Activated T-cell treated with anti-CD3 and anti-CD28 coated beads, Interleukin-2, amount 50 U/mL, for 48 hours (primary cell): ENCODE measurements around the gene C13orf42.
"Not testable (repeated sequence)": the region's sequence is repeated elsewhere in the genome, so short reads cannot be mapped to it uniquely, and the experiment has no call there.

Source experiments
- DNase-seq, 2 experiments: peaks; one replicate each; pipeline ENCODE4 v3.0.0-alpha.2; 2020

Gene C13orf42

DNA sequence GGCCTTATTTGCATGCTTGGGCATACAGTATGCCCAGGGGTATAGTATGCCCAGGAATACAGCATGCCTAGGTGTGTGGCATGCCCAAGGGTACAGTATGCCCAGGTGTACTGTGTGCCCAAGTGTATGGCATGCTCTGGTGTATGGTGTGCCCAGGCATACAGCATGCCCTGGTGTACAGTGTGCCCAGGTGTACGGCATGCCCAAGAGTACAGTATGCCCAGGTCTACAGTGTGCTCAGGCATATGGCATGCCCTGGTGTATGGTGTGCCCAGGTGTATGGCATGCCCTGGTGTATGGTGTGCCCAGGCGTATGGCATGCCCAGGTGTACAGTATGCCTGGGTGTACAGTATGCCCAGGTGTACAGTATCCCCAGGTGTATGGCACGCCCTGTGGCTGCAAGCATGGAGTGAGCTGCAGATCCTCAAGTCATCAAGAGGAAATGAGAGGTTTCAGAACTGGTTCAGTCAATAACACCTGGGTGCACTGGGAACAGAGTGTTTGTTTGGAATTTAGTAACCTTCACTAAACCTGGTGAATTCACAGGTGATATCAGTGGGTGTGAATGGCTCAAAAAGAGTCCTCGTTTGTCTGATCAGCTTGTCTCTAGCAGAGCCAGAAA lies 7.8 kb upstream of the C13orf42 start:
- no peak for DNase-seq

DNA sequence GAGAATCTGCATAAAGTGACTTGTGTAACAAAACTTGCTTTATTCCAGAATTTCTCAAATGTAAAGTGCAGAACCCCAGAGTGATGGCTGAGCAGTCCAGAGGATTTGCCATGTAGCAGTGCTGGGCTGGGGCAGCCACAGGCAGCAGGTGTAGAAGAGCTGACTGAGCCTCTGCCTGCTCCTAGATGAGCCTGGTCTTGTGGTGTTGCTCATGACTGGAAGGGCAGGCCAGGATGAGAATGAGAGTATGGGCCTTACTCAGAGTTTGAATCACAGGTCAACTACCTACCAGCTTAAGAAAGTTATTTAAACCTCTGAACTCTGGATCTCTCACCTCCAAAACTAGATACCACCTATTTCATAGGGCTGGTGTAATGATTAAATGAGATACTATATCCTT lies 2.9 kb upstream of the C13orf42 start:
- DNase-seq, result no peak

DNA sequence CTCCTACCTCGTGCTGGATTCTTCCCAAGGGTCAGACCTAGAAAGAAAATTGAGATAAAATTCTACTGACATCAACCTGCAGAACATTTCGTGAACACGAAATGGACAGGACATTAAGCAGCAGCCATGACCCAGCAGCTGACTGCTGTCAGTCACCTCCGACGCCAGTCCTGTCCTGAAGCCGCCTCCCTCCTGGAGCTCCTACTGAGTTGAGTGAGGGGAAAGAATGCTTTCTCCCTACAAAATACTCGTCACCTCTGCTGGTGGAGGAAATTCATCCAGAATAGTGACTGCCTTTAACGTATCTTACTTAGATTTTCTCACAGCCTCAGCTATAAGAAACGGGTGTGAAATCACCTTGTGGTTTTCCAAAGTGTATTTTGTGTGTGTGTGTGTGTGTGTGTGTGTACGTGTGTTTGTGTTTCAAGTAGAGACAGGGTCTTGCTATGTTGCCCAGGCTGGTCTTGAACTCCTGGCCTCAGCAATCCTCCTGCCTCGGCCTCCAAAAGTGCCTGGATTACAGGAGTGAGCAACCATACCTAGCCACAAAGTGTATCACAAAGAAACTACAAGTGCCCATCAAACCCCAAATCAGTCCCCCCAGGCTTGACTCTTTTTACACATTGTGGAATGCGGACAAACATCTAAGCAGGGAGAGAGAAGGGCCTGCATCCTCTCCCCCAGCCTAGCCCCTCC lies 2.3 kb upstream of the C13orf42 start:
- DNase-seq, result no peak

DNA sequence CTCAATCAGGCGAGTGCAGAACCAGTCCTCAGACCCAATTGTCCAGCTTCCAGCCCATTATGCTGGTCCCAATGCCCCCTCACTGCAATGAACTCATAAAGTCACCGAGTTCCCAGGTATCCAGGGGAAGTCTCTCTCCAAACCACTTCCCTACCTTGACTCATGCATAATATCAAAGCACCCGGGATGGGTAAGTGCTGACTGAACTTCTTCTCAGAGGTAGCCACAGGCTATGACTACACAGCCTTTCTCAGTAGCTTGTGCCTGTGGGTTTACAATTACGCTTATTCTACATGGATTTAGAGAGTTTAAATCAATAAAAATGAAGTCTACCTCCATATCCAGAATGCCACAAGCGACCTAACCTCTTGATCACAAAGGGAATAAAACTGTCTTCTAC lies 1.7 kb upstream of the C13orf42 start:
- no peak for DNase-seq

DNA sequence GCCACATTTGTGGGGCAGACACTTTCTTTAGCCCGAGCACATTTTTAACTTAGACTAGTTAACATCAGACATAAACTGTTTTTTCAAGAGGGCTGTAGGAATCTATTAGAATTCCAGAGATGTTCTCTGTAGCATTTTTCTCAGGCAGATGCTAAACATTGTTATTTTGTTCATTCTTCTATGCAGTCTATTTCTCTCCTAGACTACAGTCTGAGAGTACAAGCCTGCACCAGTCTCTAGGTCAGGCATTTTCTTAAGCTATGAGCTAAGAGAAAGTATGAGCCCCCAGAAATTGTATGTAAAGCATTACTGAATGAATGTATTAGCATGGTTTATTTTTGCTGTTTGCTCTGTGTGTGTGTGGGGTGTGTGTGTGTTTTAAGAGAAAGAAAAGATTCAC lies 923 bp upstream of the C13orf42 start:
- DNase-seq, result no peak

DNA sequence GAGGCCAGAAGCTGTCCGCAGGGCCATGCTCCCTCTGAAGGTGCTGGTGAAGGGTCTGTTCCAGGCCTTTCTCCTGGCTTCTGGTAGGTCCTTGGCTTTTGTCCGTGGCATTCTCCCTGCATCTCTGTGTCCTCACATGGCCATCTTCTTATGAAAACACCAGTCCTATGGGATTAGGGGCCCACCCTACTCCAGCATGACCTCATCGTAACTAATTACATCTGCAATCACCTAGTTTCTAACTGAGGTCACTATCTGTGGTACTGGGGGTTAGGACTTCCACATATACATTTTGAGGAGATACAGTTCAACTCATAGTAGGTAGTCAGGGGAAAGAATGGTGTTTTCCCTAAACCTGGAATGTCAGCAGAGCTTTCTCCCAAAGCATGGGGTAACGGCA lies 3.1 kb downstream of the C13orf42 start:
- no peak for DNase-seq

DNA sequence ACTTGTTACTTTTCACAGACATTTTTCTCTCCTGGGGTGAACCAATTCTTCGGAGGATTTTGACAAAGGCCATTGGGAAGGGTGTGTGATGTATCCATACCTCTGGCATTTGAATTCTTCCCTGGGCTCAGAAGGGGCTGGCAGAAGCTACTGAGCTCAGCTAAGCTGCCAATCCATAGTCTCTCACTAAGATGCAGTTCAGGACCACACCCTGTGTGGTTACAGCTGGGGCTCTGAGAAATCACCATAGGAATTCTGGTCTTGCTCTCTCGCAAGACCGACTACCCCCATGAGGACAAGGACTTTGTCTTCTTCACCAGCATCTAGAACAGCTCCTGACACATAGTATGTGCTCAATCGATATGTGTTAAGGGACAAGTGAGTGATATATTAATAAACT lies 6.0 kb downstream of the C13orf42 start:
- DNase-seq, result no peak

DNA sequence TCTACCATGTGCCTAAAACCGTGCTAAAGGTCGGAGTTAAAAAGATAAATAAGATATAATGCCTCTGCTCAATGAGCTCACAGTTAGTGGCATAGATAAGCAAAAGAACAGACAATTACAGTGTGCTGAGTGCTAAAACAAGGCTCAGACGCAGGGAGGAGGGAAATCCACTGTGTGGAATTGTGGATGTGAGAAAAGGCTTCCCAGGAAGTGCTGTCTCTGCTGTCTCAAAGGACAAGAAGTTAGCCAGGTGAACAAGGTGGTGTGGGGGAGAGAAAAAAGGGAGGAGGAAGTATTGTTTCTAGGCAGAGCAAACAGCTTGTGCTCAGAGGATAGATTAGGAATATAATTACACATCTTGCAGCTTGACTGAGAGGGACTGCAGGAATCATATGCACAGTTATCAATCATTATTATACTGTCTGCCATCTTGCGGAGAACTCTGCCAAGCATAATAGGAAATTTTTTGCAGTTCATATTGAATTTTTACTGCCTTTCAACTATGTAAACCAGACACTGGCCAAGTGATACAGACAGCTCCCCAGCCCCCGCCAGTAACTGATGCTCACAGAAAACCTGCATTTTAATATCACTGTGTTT lies 9.3 kb downstream of the C13orf42 start:
- DNase-seq, result no peak

DNA sequence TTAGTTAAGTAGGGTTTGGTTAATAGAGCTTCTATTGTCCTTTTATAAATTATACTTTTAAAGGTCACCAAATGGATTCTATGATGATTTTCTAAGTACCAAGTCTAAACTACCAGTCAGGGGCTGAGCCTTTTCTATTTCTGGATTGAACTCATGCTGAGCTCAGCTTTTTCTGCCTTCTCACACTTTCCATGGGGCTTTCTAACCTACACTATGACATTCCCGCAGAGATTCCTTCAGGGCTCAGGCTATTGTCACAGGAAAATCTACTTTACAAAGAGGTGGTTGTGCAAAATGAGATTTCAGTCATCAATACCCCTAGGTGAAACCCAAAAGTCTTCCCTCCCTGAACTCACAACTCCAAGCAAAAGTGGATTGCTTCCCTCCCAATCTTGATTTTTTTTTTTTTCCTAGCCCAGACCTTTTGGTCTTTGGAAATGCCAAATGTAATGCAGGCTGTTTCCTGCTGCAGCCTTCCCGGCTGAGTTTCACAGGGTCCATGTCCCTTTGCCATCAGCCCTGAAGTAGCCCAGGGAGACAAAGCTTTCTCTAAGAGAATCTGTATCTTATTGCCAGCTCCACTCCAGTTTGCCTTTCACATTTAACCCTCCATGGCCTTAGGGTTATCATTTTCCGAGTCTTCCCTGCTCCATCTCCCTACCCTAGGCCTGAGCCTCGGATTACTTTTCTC lies 13.6 kb downstream of the C13orf42 start:
- no peak for DNase-seq

DNA sequence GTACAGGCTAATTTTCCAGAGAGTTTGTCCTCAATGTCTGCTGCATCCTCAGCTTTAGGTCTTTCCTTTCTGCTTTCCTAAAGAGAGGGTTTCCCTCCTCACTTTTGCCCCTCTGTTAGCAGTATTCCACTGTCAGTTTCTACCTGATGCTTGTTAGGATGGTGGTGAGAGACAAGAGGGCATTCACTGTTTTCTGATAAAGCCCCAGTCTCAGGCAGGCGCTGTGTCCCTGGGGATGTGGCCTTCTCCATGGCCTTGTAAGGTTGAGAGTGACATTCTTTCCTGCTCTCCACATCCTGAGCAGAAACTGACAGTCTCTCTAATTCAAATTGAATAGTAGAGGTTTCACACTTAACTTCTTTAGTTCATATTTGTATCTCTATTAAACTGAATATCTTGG lies 14.9 kb downstream of the C13orf42 start:
- no peak for DNase-seq

DNA sequence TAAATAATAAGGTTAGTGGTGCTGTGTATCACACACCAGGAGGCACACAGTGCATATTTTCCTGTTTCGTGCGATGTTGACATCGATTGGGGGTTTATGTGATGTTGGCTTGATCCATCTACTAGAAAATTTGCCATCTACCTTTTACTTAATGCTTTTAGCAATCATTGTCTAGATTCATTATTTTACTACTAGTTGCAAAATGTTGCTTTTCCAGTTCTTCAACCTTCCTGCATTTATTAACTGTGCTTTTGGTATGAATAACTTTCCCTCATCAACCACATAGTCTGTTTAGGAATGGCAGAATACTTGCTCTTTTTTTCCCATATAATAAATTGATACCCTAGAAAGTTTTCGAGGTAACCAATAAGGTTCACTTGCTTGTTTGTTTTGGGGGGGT lies 17.5 kb downstream of the C13orf42 start:
- DNase-seq, result no peak

DNA sequence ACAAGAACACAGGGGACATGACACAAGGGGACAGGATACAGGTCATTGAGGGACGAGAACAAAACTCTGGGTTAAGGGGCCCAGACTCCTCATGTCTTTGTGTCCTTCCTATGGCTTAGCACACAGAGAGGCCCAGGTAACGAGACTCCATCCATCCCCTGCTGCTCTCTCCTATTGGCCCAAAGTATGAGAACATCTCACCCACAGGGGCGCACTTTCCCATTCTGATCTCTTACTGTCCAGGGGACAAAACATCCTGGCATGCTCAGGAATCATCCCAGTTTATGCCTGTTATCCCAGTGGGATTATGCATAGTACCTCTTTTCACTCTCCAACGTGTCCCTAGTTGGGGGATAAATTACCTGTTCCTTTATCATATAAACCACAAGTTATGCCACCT lies 19.2 kb downstream of the C13orf42 start:
- DNase-seq, result no peak

DNA sequence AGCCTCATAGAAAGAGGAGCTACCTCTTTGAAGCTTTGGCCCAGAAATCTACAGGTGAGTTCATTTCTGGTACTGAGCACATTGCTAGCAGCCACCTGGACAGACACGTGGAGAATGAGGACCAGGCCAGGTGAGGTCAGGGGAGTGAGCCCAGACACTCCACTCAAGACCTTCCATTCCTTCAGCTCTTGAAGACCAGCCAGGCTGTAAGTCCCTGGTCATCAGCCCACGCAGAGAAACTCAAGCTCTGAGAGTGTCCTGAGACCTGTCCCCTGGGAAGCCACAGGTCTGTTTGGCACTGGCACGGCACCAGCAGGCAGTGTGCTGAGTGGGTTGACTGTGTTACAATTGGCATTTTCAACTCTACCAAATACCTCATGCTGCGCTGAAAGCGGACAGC lies 27.4 kb downstream of the C13orf42 start:
- no peak for DNase-seq

DNA sequence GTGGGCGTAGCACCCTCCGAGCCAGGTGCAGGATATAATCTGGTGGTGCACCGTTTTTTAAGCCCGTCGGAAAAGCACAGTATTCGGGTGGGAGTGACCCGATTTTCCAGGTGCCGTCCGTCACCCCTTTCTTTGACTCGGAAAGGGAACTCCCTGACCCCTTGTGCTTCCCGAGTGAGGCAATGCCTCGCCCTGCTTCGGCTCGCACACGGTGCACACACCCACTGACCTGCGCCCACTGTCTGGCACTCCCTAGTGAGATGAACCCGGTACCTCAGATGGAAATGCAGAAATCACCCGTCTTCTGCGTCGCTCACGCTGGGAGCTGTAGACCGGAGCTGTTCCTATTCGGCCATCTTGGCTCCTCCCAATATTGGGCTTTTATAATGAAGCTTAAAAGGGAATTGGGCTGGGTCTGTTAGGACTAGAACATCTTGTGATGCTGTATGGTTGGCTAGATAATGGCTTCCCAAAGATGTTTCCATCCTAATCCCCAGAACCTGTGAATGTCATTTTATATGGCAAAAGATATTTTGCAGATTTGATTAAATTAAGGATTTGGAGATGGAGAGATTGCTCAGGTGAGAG lies 30.5 kb downstream of the C13orf42 start:
- not testable (repeated sequence) for DNase-seq

DNA sequence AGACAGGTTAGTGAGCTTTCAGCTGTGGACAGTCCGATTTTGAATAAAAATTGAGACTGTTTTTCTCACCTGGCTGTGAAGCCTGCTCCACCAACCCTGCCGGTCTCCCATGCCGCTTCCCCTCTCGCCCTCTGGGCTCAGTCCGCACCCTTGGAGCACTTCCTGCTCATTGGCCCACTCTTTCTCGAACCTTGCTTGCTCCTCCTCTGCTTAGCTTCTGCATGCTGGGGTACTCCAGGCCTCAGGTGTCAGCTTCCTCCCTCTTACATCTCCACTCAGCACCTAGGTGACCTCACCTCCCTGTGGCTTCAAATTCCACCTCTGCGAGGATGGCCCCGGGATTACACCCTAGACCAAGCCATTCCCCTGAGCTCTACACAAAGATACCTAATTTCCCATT lies 39.6 kb downstream of the C13orf42 start:
- no peak for DNase-seq

DNA sequence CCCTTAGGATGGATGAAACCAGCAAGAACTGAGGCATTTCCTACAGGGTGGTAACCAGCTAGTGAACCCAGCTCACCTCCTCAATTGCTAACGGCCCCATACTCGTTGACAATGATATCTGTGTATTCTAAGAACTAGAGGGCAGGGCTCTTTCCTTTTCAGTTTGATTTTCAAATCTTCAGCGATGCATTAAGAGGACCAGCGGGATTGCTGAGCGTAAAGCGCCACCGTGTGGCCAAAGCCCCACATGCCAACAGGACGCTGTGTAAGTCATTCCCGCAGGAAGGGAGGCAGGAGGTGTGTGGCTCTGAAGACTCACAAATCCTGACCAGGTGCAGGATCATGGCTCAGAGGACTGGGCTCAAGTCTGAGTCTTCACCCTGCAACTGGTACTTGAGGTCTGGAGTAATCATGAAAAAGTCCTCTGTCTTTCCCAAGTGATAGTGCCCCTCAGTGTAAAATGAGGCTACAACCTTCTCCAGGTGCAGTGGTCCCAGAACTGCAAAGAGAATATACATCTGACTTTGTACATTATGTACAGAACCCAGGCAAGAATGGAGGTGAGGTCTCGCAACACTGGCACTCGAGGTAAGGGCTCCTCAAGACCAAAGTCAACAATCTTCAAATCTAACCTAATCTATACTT lies 40.9 kb downstream of the C13orf42 start:
- peak; percentile 83 to 85 for DNase-seq

DNA sequence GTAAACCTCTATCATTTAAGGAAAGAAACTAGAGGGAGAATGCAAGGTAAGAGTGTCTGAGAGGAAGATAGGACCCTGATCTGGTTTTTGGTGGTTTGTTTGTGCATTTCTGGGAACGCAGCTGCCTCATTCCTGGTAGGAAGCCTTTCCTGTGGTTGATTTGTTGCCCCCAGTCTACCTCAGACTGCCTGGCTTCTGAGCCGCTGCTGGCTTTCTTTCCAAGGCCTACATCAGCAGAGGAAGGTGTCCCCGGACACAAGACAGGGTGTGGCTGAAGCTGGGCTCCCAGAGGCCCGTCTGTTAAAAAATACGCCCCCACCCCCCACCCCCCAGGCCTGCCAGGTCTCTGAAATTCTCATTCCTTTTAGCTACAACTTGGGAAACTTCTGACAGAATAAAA lies 42.6 kb downstream of the C13orf42 start:
- DNase-seq, result no peak

DNA sequence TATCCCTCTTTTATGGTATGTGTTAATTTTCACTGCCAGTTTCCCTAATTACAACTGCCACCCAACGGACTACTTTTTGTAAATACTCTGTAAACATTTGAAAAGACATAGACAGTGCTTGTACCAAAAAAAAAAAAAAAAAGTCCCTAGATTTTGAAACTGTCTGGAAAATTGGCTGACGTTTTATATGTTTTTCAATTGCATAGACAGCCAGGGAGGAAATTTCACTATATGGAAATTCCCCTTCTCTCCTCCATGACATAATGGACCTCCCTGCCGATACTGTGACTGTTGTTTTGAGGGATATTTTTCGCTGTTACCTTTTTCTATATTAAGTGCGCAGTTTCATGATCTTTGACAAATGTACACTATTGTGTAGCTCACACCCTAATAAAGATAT lies 43.4 kb downstream of the C13orf42 start:
- no peak for DNase-seq

DNA sequence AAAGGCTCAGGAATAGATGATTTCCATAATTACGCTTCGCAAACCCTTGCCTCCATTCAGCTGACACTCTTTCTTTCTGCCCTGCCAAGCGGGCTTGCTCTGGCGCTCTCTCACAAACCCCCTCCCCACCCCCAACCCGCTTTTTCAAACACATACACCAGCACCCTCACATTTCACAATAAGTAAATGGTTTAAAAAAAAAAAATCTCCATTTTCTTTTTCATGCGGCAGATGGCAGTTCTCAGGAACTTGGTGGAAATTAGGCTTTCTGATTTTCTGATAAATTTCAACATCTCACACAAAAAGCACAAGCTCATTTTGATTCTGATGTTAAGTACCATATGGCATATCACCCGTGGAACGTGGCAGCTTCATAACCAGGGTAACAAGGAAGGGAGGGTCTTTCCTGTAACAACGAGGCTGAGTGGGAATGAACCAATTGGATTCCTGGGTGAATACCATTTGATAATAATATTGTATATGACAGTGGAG lies 43.8 kb downstream of the C13orf42 start:
- DNase-seq, result no peak

DNA sequence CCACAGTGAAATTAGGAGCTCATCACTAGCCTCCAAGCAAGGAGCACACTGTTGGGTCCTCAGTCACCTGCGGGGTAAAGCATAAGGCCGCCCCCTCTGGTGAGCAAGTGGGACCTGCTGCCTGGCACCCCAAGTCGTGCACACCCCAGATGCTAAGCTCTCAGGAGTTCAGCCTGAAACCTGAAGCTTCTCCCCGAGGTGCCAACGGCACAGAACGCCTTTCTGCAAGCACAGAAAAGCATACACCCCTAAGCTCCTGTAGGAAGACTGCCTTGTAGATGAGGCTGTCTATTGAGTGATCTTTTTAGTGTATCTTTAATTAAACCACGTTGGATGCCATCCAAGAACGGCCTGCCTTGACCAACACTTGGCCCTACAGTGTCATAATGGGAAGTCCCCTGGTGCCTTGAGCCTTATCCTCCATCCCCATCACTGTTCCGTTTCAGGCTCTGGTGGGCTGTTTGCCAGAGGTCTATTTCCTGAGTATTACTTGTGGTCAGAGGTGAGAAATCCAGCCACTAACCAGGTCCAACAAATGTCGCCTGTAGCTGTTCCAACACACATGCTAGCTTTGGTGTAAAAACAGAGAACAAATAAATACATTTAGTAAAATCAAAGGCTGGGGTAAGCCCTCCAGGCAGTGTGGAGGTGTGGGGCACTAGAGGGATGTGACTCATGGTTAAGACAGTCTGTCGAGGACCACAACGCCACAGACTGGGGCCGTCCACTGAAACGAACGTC lies 44.8 kb downstream of the C13orf42 start:
- no peak for DNase-seq

DNA sequence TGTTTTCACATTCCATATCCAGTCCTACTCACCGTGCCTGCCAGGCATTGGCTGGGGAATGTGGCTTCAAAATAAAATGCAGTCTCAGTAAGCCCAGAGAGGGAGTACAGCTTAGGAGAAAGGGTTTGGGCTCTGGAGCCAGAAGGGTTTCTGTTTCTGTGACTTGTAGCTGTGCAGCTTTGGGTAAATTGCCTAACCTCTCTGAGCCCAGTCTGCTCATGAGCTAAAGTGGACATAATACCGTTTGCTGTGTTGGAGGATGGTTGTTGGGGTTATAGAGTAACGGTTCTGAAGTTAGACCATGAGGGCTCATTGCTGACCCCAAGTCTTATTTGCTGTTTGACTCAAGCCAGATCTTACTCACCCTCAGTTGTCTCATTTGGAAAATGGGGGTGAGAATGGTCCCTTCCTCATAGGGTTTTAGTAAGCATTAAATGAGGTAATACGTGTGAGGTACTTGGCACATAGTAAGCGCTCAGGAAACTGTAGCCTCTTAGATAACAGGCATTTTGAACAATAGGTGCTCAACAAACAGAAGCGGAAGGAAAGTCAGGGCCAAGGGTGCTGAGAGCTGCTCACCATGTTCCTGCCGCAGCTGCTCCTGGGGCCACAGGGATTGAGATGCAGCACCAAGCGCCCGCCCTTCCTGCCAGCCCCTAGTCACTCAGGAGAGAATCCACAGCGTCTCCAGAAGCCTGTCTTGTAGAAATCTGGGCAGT lies 45.5 kb downstream of the C13orf42 start:
- no peak for DNase-seq

DNA sequence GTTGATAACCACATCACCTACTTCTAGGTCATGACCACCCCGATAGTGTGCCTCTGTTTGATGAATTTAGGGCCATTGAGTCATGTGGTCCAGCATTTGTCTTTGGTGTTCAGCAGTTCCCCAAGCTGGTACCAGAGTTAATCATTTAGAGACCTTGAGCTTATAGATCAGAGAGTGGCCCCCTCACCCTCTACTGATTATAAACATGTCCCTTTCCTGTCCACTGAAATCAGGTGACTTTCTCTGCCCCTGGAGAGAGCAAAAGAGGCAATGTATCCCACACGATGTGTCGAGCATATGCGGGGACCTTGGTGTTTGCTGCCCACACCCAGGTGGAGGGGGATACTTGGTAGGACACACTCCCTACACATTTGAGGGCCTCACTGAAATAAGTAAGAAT lies 46.3 kb downstream of the C13orf42 start:
- DNase-seq, result no peak
